Activated CD4-positive, alpha-beta T cell treated with anti-CD3 and anti-CD28 coated beads, Interleukin-2, amount 10 ng/mL, durations not matched to agents 24 days and 14 days (primary cell): Measurements from ENCODE around the gene TIMP2. TPM values are rescaled to one million over a fixed set of nuclear protein-coding genes. Genes with fewer than 3 reads are reported as not detected.

ENCODE experiments used
- DNase-seq: peaks from one replicate; pipeline ENCODE4 v3.0.0; 2022
- H3K27ac Mint-ChIP-seq: one replicate; pipeline ENCODE4 v1.8.0; 2022; ENCODE audit warnings: mild to moderate bottlenecking, mixed read lengths
- H3K27me3 Mint-ChIP-seq: one replicate; pipeline ENCODE4 v1.8.0; 2022; ENCODE audit warnings: mixed read lengths
- H3K36me3 Mint-ChIP-seq: one replicate; pipeline ENCODE4 v1.8.0; 2022; ENCODE audit warnings: low read depth, mild to moderate bottlenecking, mixed read lengths
- H3K4me1 Mint-ChIP-seq: one replicate; pipeline ENCODE4 v1.8.0; 2021; ENCODE audit warnings: mixed read lengths
- H3K4me3 Mint-ChIP-seq: one replicate; pipeline ENCODE4 v1.8.0; 2022; ENCODE audit warnings: mild to moderate bottlenecking, moderate library complexity, mixed read lengths
- H3K9me3 Mint-ChIP-seq: one replicate; pipeline ENCODE4 v1.8.0; 2021; ENCODE audit warnings: mixed read lengths
- intact Hi-C: fragments of 100-400 bp; cut with micrococcal nuclease; formaldehyde crosslinking; loops from one replicate; pipeline ENCODE4 v1.15.1; 2023
- total RNA-seq: library from RNA; stranded (reverse); gene quantifications from 2 replicates; pipeline ENCODE4 v1.2.3, GENCODE V29; 2022

The TIMP2 gene
- total RNA-seq, 1 donor from 2014 or later = 0.54 TPM

GRCh38 chr17:78803186-78803845, 121.9 kb downstream of the TIMP2 start:
- H3K9me3 Mint-ChIP-seq = no peaks in the 10 kb centered on the region
- H3K4me3 Mint-ChIP-seq = peak overlapping the region; percentile 67
- intact Hi-C loops = no loop called here
- peaks cover 57% of the 10 kb centered on the region for H3K4me1 Mint-ChIP-seq
- H3K27ac Mint-ChIP-seq = peak overlapping the region; percentile 57
- H3K27me3 Mint-ChIP-seq = no peaks in the 10 kb centered on the region
- peaks cover 74% of the 10 kb centered on the region for H3K36me3 Mint-ChIP-seq
- no peak for DNase-seq

Other genes starting within 250 kb of the TIMP2 start
- gene CYTH1, start 143.1 kb downstream of the TIMP2 start, total RNA-seq = 126 and 131 TPM in 2 replicates
- 128 TPM in 2 replicates for gene USP36, start 84.6 kb downstream of the TIMP2 start, total RNA-seq
- 0.56 TPM in 1 of 2 replicates, not detected in the other for gene CEP295NL, start 22.2 kb downstream of the TIMP2 start, total RNA-seq
- 73.3 and 74.2 TPM in 2 replicates for gene LGALS3BP, start 54.5 kb upstream of the TIMP2 start, total RNA-seq
- 62.4 and 70.5 TPM in 2 replicates for gene CANT1, start 84.4 kb upstream of the TIMP2 start, total RNA-seq
- gene C1QTNF1, start 98.8 kb upstream of the TIMP2 start, total RNA-seq = not detected in 2 replicates
- gene ENGASE, start 149.4 kb upstream of the TIMP2 start, total RNA-seq = 49.5 and 52.4 TPM in 2 replicates